Panc1 (cell line): ENCODE results near the gene PTS.

ENCODE experiments used
- REST ChIP-seq, 2 experiments: IDR thresholded peaks; 2 replicates each; pipeline ENCODE4 v1.6.1; 2011 to 2012; ENCODE audit warnings: low read depth in 2 of 2, control low read depth in 1 of 2, low read length in 1 of 2, mild to moderate bottlenecking in 1 of 2, moderate library complexity in 1 of 2; ENCODE audit not compliant: insufficient read depth in 1 of 2
- TF ChIP-seq, protein P1 (sequence below): fragments of 450-650 bp; IDR thresholded peaks from 2 replicates; pipeline ENCODE4 v1.5.1; 2017; ENCODE audit warnings: mild to moderate bottlenecking

DNA sequence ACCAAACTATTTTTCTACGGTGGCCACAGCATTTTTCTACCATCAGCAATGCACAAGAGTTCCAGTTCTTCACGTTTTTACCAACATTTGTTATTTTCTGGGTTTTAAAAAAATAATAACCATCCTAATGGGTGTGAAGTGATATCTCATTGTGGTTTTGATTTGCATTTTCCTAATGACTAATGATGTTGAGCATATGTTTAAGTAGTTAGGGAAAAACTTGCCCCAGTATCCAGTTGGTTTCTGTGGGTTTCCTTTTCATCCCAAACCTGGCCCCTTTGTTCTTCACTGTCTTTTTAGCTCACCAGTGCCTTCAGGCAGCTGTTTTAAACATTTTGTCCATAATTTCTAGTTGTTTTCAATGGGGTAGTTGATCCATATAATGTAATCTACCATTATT lies 14.7 kb upstream of the PTS start:
- TF ChIP-seq, protein P1, sequence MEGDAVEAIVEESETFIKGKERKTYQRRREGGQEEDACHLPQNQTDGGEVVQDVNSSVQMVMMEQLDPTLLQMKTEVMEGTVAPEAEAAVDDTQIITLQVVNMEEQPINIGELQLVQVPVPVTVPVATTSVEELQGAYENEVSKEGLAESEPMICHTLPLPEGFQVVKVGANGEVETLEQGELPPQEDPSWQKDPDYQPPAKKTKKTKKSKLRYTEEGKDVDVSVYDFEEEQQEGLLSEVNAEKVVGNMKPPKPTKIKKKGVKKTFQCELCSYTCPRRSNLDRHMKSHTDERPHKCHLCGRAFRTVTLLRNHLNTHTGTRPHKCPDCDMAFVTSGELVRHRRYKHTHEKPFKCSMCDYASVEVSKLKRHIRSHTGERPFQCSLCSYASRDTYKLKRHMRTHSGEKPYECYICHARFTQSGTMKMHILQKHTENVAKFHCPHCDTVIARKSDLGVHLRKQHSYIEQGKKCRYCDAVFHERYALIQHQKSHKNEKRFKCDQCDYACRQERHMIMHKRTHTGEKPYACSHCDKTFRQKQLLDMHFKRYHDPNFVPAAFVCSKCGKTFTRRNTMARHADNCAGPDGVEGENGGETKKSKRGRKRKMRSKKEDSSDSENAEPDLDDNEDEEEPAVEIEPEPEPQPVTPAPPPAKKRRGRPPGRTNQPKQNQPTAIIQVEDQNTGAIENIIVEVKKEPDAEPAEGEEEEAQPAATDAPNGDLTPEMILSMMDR = no peak
- no peak for TF ChIP-seq REST (IDR thresholded peaks at IDR 0.05; ENCODE audit: insufficient read depth in 1 of 2, low read depth in 2 of 2, low read length in 1 of 2)
